Tongue (tissue), 2 donors: Measurements from ENCODE around the gene GAL3ST2. TPM values are rescaled to one million over a fixed set of nuclear protein-coding genes. Genes with fewer than 3 reads are reported as not detected.
"Not testable (repeated sequence)": the region's sequence is repeated elsewhere in the genome, so short reads cannot be mapped to it uniquely, and the experiment has no call there.

Experiments
- DNase-seq: peaks from one replicate; pipeline ENCODE4 v3.0.0-alpha.2; 2015
- total RNA-seq: library from RNA; depleted of rRNA; stranded (reverse); fragments of >200 nt; gene quantifications from one replicate; pipeline ENCODE4 v1.2.3, GENCODE V29; 2014

GAL3ST2 gene
- not detected for total RNA-seq

DNA sequence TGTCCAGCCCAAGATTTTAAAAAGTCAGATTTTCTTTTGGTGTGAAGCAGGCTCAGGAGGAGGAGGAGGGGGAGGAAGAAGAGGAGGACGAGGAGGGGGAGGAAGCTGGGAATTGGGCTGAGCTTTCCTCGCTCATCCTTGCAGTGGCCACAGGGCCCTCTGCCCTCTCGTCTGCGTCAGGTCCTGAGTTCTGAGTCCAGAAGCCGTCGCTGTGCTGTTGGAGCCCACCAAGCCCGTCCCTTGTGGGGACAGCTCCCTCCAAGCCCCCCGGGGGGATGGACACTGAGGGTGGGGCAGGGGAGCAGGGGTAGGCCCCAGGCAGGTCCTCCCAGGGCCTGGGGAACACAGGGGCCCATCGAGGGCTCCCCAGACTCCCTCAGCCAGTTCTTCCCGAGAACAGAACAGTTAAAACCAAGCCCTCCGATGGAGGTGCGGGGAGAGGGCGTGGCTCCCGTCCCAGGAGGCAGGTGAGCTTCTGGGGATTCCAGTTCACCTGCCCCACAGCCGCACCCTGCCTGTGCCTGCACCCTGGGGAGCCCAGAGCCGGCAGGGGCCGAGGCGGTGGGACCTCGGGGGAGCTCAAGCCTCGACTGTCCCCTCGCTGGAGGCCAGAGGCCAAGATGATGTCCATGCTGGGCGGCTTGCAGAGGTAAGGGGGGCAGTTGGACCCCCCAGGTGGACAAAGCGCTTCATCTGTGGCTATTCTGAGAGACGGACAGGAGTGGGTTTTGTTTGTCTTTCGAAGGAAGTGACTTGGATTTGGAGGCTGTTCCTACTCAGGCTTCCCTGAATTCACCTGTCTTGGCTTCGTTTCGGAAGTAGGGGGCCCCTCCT lies at the start of gene GAL3ST2:
GAL3ST2 (plus strand) TSS at position 487 of the 834 bp plus-strand sequence; CDS start at position 621, 134 bp downstream.
- DNase-seq: no peak

- DNase-seq: no peak
Observed at GRCh38 chr2:241728000-241728399, 48.6 kb upstream of the GAL3ST2 start.

DNA sequence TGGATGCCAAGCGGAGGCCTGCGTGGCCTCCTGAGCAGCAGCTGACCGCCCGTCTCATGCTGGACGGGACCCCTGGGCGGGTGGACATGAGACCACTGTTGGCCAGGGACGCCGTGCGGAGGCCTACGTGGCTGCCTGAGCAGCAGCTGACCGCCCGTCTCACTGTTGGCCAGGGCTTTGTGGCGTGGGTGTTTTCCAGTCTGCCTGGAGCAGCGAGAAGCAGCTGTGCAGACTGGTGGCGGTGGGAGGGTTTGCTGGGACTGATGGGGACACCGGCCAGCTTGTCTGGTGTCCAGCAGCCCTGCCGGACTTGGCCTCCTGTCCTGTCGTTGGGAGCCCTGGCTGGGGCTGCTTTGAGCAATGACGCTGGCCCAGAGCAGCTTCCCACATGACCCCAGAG lies 48.0 kb upstream of the GAL3ST2 start:
- no peak for DNase-seq

- DNase-seq: no peak
Observed at GRCh38 chr2:241729868-241730267, 46.8 kb upstream of the GAL3ST2 start.

DNA sequence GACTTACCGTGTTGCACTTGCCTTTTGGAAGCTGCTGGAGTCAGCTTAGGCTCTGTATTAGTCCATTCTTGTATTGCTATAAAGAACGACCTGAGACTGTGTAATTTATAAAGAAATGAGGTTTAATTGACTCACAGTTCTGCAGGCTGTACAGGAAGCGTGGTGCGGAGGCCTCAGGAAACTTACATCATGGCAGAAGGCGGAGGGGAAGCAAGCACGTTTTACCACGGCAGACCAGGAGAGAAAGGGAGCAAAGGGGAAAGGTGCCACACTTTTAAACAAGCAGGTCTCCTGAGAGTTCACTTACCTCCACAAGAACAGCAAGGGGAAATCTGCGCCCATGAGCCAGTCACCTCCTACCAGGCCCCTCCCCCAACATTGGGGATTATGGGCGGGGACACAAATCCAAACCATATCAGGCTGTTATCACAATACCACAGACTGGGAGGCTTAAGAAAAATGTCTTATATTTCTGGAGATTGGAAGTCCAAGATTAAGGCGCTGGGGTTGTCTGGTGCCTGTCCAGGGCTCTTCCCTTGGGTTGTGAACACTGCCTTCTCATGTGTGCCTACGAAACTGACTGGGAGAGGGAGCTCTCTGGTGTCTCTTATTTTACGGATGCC lies 45.8 kb upstream of the GAL3ST2 start:
- DNase-seq: no peak

- peak; percentile 45 for DNase-seq
Observed at GRCh38 chr2:241732513-241733186, 44.0 kb upstream of the GAL3ST2 start.

GRCh38 chr2:241733391-241734207 lies 43.0 kb upstream of the GAL3ST2 start:
- DNase-seq: no peak

- no peak for DNase-seq
Observed at GRCh38 chr2:241734208-241734466, 42.5 kb upstream of the GAL3ST2 start.

DNA sequence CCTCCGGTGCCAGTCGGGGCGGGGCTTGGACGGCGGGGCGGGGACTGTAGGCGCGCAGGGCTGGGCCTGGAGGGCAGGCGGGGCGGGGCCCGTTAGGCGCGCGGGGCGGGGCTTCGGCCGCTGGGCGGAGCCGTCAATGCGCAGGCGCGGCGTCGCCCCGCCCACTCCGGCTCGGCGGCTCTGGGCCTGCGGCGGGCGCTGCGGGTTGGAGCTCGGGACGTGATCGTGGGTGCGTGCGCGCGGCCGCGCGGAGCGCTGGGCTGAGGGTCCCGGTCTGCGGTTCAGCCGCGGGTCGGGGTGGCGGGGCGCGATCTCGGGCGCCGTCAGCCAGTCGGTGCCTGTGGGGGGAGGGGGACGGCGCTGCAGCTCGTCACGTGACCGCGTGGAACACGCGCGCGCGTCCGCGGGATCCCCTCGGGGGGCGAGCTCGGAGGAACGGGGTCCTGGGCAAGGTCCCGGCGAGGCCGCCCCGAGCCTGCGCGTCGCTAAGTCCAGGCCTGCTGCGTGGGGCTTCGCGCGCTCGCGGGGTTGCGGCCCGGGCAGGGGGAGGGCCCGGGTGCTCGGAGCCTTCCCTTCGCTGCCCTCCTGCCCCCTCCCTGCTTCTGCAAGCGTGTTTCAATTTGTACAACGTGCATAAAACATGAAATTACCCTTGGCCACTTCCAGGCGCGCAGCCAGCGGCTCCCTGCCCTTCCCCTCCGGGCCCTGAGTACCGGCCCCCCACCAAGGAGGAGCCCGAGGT lies 42.0 kb upstream of the GAL3ST2 start, which contains the start of gene D2HGDH:
D2HGDH (plus strand) TSS at position 164 of the 742 bp plus-strand sequence. CDS start 595 bp downstream, outside the sequence.
- peak; percentile 95 for DNase-seq

DNA sequence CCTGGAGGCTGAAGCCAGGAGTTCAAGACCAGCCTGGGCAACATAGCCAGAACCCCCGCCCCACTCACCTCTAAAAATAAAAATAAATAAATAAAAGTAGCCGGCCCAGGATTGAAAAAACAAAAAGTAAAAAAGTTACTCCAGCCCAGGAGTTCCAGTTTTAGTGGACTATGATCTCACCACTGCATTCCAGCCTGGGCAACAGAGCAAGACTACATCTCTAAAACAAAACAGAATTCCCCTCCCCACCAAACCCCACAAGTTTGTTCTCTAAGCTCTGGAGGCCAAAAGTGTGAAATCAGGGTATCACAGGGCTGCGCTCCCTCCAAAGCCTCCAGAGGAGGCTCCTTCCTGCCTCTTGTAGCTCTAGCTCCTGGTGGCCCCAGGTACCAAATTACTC lies 40.5 kb upstream of the GAL3ST2 start:
- no peak for DNase-seq

- no peak for DNase-seq
Observed at GRCh38 chr2:241738040-241738686, 38.5 kb upstream of the GAL3ST2 start.

DNA sequence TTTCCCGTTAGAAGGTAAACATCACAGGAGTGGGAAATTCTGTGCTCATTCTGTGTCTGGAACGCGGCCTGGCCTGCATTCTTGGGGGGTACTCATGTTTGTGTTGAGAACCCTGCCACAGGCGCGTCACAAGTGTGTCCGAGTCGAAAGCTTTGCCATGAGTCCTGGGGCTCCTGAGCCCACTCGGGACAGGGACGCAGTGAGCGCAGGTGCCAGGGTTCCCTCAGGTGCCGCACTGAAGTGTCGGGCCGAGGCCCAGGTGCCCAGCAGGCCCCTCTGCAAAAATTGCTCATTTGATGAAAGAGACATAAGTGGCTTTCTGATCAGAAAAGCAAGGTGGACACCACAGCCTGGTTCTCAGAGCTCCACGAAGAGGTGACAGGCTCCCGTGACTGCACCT lies 37.4 kb upstream of the GAL3ST2 start:
- DNase-seq: no peak

DNA sequence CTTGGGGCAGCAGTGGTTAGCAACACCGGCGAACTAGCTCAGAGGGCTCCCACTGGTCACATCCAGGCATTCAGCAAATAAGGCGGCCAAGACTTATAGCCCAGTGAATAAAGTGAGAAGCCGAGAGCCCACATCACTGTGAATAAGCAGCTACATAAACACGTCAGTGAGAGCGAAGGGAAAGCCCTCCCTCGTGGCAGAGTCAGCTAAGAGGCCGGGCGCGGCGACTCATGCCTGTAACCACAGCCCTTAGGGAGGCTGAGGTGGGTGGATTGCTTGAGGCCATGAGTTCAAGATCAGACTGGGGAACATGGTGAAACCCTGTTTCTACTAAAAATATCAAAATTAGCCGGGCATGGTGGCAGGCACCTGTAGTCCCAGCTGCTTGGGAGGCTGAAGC lies 37.0 kb upstream of the GAL3ST2 start:
- no peak for DNase-seq

DNA sequence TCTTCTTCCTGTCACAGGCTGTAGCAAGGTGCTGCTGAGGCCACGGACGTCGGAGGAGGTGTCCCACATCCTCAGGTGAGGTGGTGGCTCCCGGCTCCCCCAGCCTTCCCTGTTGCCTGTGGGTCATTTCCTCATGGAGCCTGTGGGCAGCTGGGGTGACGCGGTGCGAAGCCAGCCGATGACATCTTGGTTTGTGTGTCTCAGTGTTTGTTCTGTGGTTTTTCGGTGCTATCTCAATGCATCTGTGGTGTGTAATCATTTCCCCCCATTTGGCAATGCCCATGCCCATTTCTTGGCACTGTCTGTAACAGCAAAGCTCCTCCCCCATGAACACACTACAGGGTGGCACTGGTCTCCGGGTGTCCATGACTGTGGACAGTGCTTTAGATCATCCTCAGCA lies 35.6 kb upstream of the GAL3ST2 start:
- DNase-seq: no peak

DNA sequence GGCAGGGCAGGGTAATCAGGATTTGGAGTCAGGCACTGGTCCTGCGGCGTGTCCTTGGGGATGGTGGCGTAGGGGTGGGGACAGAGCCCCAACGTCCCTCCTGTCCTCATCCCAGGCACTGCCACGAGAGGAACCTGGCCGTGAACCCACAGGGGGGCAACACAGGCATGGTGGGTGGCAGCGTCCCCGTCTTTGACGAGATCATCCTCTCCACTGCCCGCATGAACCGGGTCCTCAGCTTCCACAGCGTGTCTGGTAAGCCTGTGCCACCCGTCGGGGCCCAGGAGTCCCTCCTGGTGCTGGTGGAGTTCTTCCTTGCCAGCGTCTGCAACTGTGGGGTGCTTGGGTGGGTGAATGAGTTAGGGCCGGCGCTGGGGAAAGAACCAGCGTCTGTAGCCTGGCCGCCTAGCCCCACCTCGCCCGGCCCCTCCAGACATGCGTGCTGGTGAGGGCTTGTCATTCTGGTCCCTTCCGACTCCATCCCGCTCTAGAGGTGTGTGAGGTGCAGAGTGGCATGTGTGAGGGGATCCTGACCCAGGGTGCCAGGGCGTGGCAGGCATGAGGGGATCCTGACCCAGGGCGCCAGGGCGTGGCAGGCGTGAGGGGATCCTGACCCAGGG lies 34.2 kb upstream of the GAL3ST2 start:
- no peak for DNase-seq

GRCh38 chr2:241743008-241743407 lies 33.6 kb upstream of the GAL3ST2 start:
- not testable (repeated sequence) for DNase-seq

GRCh38 chr2:241743620-241744019 lies 33.0 kb upstream of the GAL3ST2 start:
- DNase-seq: no peak

GRCh38 chr2:241744028-241744754 lies 32.4 kb upstream of the GAL3ST2 start:
- no peak for DNase-seq

- no peak for DNase-seq
Observed at GRCh38 chr2:241745276-241745675, 31.3 kb upstream of the GAL3ST2 start.

DNA sequence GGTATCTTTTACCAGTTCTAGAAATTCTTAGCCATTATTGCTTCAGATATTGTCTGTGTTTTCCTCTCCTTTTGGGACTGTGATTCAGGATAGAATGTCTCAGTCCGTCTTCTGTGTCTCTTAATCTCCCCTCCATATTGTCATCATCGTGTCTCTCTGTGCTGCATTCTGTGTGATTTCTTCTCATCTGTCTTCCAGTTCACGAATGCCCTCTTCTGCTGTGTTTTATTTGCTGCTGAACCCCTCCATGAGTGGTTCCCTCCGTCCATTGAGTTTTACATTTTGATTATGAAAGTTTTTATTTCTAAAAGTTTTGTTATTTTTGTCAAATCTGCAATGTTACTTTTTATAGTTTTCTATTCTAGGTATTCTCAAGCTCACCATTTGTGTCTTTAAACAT lies 30.5 kb upstream of the GAL3ST2 start:
- DNase-seq: no peak
